GM21423 (cell line): Measurements from ENCODE around the gene CCSER1.

Experiments used
- ATAC-seq: cut with Tn5 transposase; IDR thresholded peaks from one replicate; pipeline ENCODE4 v1.9.1; 2021; ENCODE audit warnings: mild to moderate bottlenecking, moderate library complexity; ENCODE audit not compliant: unreplicated experiment

CCSER1 gene

DNA sequence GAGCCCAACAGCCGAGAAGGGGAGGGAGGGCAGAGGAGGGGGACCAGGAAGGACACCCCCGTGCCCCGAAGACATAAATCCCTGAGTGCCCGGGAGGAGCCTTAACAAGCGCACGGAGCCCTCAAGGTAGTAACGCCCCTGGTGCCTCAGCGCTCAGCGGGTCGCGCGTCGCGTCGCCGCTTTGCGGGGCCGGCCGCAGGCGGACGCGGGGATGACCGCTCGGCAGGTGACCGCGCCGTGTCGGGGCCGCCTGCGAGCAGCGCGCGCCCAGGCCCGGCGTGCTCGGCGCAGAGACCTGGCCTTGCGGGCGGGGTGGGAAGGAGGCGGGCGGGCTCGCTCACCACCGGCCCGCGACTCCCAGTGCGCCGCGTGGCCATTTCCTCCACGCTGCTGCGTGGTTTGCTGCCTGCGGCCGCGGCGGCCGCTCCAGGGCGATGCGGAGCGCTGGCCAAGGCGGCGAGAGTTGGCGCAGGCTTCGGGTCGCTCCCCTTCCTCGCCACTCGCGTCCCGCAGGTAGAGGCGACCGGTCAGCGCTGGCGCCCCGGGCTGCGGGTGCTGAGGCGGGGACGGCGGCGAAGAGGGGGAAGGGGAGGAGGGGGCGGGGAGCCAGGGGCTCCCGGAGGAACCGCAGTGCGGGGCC lies 632 bp downstream of the CCSER1 start:
- peak; percentile 23 for ATAC-seq

DNA sequence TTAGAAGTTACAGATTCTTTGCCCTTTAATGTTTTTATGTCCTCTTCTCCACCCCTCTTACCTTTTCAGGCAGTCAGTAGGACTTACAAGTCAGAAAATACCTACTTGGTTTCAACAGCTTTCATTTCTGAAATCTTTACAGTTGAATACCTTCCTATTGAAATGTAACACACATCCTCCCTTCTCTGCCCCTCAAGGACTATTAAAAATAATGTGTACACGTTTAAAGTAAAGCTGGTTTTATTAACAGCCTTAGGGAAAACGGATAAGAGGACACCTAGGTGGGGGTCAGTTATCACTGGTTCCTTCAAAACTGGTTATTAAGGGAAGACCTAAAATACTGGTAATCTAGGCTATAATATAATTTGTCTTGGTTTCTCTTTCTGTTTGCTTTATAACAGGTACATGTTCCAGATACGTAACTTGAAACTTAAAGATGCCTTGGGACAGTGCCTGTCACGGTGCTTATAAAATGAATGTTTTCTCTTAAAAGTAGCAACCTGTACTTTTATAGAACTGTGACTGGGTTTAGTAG lies 1.8 kb downstream of the CCSER1 start:
- ATAC-seq, result no peak

DNA sequence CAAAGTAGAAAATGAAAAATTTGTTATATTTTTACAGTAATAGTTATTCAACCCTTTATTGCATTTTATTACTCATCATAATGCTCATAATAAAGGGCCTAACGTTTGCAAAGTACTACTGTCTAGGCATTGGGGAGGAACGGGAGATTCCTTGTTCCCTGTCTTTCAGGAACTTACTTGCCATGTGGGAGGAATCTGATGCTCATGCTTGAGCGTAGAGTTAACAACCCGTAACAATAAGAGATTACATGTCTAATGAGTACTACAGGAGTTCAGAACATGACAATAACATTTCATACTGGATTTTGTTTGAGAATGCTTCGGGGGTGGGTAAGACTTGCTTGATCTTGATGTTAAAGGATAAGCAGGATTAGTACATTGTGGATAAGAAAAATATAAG lies 2.9 kb downstream of the CCSER1 start:
- ATAC-seq, result no peak

DNA sequence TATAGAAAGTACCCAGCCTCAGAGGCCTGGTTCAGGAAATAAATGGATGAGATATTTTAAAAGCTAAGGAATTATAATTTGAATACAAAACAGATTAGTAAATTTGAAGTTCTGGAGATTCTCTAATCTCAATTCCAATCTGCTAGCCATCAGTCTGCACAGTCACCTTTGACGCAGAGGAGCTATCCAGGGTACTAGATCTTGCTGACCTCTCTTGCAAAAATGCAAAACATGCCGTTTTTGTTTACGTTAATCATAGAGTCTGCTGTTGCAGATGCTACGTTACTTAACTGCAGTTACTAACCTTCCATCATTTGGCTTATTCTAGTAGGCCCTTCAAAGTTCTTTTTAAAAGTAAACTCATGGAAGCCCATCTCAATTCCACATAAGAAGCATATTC lies 10.4 kb downstream of the CCSER1 start:
- ATAC-seq, result no peak

DNA sequence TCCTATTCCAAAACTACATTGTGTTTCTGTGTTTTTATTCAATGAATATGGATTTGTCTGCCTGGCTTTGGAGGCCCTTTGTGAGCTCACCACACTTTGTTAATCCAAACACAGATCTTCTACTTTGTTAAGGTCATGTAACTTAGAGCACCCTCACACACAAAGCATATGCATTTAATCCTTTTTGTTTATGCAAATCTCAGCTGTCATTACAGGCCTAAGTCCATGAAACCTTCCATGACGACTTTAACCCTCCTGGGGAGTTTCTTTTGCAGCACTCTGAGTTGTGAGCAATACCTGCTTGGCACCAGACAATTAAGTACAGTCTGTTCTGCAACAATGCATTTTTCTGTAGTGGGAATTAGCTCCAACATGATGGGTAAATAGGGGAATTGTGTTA lies 14.9 kb downstream of the CCSER1 start:
- no peak for ATAC-seq

DNA sequence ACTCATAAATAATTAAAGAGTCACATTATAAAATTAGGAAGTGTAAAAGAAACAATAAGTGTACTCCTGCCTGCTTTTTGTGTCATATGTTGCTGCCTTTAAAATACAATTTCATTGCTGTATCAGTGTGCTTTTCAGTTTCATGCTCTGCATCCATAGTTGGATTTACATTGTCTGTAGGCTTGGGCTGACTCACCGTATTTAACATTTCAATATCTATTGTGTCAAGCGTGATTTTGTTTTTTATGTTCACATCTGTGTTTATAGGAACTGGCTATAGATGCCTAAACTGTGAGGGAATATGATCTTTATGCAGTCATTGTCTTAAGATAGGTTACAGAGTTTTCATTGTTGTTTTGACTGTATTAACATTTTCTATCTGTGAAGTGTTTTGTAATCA lies 18.1 kb downstream of the CCSER1 start:
- no peak for ATAC-seq

DNA sequence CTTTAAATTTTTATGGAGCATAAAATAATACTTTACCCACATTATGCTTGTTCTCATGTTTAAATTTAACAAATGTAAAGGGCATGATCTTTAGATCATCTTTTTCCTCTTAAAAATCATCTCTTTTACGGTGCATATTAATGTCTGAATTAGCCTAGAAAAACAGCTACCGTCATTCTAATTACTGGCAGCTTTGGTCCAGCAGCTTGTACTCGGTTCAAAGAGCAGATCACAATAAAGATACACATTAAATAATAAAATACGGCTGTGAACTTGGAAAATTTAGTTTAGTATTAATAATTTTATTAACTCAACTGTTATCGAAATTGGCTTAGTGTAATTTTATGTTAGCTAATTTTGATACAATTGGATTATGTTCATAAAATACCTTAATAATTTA lies 19.1 kb downstream of the CCSER1 start:
- no peak for ATAC-seq

DNA sequence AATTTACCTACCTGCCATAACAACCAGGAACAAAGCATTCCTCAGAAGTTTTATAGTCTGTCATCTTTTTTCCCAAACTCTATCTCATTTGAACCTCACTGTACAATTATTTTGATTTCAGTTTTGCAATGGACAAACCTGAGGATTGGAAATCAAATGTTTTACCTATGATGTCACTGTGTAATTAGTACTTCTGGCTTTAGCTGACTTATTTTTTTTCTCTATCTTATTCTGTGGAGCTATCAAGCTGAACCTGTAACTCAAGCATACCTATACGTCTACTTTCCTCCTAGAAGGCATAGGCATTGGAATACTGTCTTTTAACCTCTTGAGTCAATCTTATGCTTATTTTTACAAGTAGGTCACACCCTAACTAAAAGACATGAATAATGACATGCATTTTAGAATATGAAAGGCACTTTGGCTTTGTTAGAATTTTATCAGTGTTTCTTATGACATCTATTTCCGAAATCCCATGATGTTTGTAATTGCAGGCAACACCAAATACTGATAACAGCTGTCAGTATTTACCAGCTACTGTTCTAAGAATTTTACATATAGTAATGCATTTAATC lies 21.5 kb downstream of the CCSER1 start:
- ATAC-seq, result no peak

DNA sequence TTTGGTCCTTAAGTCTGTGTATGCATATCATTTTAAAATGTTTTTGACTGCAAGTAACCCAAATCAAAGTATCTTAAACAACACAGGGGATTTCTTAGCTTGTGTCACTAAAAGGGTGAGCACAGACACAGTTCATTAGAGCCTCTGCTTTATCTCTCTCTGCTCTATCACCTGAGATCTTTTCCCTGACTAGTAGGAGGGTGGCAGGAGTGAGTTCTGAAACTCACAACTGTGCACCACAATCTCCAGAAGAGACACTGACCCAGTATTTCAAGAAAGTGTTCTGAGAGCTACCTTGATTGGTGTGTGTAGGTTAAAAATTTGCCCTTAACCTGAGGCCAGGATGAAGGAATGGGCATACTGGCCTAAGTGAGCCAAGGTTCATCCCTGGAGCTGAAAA lies 24.8 kb downstream of the CCSER1 start:
- no peak for ATAC-seq

DNA sequence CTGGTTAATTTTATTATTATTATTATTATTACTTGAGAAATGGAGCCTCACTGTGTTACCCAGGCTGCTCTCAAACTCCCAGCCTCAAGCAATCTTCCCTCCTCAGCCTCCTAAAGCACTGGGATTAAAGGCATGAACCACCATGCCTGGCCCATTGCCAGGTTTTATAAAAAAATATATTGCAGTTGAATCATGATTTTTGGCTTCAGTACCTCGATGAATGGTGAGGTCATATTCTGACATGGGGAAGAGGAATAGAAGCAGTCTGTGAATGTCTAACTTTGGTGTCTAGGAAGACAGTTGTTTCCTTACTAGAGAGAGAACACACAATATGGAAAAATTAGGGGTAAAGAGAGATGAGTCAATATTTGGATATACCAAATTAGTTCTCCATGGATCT lies 32.0 kb downstream of the CCSER1 start:
- ATAC-seq, result no peak

DNA sequence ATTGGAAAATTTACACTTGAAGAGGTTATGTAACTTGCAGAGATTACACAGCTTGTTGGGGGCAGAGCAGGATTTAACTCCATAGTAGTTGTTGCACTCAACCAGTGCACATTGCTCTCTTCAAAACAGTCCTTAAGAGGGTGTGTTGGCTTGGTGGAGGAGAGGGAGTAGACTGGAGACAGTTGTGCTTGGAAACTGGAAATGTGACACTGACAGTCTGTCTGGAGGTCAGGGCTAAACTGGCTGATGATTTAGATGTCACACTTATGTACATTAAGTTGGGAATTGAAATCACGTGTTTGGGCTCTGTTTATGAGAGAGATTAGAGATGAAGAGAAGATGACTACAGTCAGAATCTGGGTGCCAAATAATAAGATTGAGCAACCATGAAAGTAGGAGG lies 32.9 kb downstream of the CCSER1 start:
- no peak for ATAC-seq

DNA sequence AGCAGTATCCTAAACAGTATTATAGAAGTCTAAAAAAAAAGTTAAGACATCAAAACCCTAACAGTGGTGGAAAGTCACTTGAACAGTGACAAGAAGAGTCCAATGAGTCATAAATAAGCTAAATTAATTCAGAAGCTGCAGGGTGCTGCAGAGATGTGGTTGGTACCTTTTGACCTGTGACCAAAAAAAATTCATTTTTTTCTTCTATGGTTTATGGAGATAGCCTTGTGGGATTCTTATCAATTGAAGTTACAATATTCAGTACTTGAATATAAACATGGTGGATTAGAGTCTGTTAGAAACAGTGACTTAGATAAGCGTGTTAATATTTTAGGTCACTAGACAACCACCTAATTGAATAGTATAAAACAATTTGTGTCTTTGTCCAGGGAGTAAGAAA lies 35.4 kb downstream of the CCSER1 start:
- ATAC-seq, result no peak

DNA sequence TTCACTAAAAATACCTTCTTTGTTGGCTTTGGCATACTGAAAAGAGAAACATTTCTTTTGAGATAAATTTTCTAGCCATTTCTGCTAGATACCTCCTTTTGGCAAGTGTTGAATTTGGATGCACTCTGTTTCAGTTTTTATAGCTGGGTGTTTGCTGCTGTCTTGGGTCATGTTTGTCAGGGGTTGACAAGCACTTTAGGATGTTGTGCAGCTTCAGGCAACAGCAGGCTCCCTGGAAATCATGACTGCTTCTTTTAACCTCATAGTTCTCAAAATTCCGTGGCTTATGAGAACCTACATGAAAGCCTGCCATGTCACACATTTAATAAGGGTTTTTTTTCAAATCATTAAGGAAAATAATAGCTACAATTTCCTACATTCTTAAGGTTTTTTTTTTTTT lies 36.7 kb downstream of the CCSER1 start:
- ATAC-seq, result no peak

DNA sequence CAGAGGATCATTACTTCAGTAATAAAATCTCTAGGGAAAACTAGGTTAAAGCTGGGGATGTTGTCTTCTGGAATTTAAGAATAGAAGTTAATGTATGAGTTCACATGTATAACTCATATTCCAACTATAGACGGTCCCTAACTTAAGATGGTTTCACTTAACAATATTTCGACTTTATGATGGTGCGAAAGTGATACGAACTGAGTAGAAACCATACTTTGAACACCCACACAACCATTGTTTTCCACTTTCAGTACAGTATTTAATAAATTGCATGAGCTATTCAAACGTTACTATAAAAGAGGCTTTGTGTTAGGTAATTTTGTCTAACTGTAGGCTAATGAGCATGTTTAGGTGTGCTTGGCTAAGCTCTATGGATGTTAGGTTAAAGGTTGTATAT lies 38.7 kb downstream of the CCSER1 start:
- ATAC-seq, result peak; percentile 65

DNA sequence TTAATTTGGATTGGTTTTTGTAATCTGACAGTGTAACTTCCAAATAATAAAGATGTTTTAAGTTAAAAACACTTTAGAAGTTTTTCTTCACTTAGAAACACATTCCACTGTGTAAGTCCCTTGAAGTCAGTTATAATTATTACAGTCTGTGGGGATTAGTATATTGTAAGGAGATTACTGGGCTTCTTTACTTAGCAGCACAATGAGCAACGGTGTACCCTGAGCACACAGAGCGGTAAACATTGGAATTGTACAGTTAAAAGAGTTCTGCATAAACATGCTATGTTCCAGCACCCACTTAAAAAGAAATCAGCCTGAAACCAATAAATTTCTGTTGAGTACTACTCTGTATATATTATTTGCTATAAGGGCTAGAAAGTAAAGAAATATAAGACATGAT lies 44.3 kb downstream of the CCSER1 start:
- ATAC-seq, result no peak

DNA sequence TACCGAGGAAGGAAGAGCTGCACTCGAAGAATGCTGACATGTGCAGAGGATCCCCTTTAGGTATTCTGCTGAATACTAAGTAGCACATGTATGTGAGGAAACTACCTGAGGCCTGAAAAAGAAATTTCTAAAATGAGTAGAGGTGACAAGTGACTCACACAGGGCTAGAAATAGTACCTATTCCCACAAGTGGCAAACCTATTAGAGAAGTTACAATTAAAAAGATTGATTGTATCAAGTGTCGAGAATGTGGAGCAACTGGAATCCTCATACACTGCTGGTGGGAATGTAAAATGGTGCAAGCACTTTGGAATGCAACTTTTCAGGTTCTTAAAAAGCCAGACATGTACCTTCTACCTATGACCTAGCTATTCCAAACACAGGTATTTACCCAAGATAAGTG lies 47.4 kb downstream of the CCSER1 start:
- no peak for ATAC-seq

DNA sequence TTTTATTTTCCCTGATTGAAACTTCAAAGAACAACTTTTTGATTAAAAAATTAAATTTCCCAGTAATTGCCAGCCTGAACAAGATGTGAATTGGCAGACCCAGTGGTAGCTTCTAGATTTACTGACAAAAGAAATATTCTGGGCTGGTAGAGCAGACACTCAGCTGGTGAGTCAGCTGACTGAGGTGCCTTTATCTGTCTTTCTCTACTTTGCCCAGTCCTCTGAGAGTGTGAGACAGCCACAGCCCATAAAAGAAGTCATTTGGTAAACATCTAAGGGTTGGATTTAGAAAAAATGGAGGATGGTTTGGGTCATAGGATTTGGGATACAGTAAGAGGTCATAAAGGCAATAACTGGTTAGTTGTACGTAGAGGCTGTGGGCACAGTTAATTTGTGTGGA lies 54.5 kb downstream of the CCSER1 start:
- no peak for ATAC-seq

DNA sequence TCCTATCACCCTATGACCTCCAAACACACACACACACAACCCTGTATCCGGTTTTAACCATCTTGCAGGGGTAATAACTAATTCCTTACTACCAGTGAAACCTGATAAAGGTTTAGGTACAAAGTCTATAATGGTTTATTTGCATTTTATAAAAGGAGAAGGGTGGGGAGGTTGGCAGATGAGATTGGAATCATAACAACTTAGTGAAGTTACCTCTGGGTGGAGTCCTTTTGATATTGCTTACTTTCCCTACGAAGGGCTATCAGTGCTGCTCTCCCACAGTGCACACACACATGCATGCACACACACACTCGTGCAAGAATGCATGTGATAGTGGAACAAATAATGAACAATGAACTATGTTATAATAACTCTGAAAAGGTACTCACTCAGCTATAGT lies 56.1 kb downstream of the CCSER1 start:
- no peak for ATAC-seq

DNA sequence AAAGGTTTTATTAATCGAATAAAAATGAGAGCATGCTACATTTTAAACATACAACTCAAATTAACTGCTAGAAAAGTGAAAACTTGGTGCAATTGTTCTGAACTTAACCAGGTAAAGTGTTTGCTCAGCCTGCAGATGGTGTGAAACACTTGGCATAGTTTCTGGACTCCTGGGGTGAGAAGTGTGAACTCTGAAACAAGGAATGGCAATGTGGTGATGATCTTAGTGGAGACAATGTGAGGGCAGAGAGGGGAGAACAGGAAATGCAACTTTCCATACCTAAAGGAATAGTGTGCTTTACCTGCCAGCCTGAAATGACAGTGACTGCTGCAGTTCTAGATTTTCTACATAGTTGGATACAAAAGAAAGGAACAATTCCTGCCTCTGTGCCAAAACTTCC lies 57.4 kb downstream of the CCSER1 start:
- ATAC-seq, result no peak

DNA sequence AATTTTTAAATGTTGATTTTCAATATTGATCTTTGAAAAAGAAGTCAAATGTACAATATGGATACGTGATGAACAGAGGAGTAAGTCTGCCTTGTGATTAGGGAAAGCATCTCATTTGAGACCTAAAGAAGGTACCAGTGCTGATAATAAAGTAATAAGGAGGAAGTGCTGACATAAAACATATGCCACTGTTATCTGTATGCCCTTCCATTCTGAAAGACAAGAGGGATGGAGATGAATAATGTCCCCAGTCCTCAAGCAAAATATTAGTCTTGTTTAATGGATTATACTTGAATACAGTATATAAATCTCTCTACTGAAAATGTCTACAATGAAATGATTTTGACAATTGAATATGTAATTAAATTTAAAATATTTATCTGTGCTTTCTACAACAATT lies 58.2 kb downstream of the CCSER1 start:
- ATAC-seq, result no peak

DNA sequence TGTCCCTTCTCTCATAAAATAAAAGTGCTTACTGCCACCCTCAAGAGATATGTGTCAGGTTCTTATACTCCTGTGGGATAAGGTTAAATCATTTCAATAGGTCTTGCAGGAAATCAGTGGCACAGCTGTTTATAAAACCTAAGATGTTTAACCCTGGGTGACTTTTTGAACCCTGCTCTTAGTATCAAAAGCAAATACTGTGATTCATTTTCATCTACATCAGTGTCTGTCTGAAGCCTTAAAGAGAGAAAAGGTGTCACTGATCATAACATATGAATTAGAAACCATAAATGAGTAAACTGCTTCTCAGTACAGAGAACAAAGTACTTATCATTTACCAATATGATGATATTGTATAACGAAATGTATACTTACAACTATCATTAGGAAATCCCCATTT lies 59.0 kb downstream of the CCSER1 start:
- no peak for ATAC-seq

DNA sequence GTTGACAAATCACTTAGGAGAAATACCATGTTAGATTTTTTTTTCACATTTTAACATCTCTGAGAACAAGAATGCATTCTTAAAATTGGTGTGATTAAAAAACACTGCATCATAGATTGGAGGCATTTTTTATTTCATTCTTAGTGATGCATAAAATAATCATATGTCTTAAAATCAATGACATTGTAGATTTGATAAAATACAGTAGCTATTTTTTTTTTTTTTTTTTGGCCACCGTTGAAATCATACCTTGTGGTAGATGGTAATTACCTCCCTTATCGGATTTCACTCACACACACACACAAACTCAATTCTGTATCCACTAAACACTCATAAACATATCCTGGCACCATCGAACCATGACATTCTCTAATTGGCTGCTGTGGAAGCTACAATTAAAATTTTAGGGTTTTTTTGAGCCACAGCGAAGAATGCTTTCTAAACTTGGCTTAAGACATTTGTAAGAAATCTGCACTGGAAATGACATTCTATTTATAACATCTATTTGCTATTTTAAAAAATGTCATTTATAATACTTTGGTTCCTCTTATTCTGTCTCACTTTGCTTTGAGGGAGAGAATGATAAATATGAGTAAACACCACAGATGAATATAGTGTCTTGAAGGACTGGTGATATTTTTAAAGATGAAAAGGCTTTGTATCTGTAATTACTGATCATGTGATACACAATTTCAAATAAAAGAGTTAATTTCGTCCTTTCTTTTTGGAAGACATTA lies 60.1 kb downstream of the CCSER1 start:
- ATAC-seq, result no peak
